IPS-NIHi11 (cell line): ENCODE data around the gene CHIT1.
"Not testable (repeated sequence)": the region's sequence is repeated elsewhere in the genome, so short reads cannot be mapped to it uniquely, and the experiment has no call there.

Experiments used
- DNase-seq: peaks from one replicate; pipeline ENCODE4 v3.0.0; 2012; ENCODE audit warnings: mixed read lengths, low spot score

The CHIT1 gene

GRCh38 chr1:203265541-203265940, 36.1 kb upstream of the CHIT1 start:
- DNase-seq, result no peak

- no peak for DNase-seq
Measured at GRCh38 chr1:203264052-203264501, 34.6 kb upstream of the CHIT1 start.

GRCh38 chr1:203263496-203263895, 34.0 kb upstream of the CHIT1 start:
- DNase-seq, result no peak

GRCh38 chr1:203256636-203257035, 27.2 kb upstream of the CHIT1 start:
- DNase-seq, result not testable (repeated sequence)

- not testable (repeated sequence) for DNase-seq
Measured at GRCh38 chr1:203254782-203255181, 25.3 kb upstream of the CHIT1 start.

- DNase-seq, result no peak
Measured at GRCh38 chr1:203252678-203253077, 23.2 kb upstream of the CHIT1 start.

- DNase-seq, result no peak
Measured at GRCh38 chr1:203251466-203251865, 22.0 kb upstream of the CHIT1 start.

GRCh38 chr1:203250911-203251310, 21.4 kb upstream of the CHIT1 start:
- no peak for DNase-seq

GRCh38 chr1:203244776-203245175, 15.3 kb upstream of the CHIT1 start:
- no peak for DNase-seq

- DNase-seq, result not testable (repeated sequence)
Measured at GRCh38 chr1:203241708-203242107, 12.2 kb upstream of the CHIT1 start.

GRCh38 chr1:203239526-203240305, 10.2 kb upstream of the CHIT1 start:
- DNase-seq, result no peak

GRCh38 chr1:203239081-203239480, 9.6 kb upstream of the CHIT1 start:
- DNase-seq, result no peak

- no peak for DNase-seq
Measured at GRCh38 chr1:203238535-203238934, 9.1 kb upstream of the CHIT1 start.

GRCh38 chr1:203234901-203235300, 5.4 kb upstream of the CHIT1 start:
- not testable (repeated sequence) for DNase-seq

GRCh38 chr1:203228670-203229069, 803 bp downstream of the CHIT1 start:
- DNase-seq, result no peak

- DNase-seq, result no peak
Measured at GRCh38 chr1:203227371-203228083, 1.9 kb downstream of the CHIT1 start.

GRCh38 chr1:203225071-203225470, 4.4 kb downstream of the CHIT1 start:
- no peak for DNase-seq

GRCh38 chr1:203223012-203223775, 6.3 kb downstream of the CHIT1 start:
- DNase-seq, result no peak

- DNase-seq, result peak; percentile 55
Measured at GRCh38 chr1:203219934-203220333, 9.5 kb downstream of the CHIT1 start.

GRCh38 chr1:203219171-203219570, 10.3 kb downstream of the CHIT1 start:
- no peak for DNase-seq

- DNase-seq, result no peak
Measured at GRCh38 chr1:203217668-203218067, 11.8 kb downstream of the CHIT1 start.

GRCh38 chr1:203217139-203217655, 12.3 kb downstream of the CHIT1 start:
- peak; percentile 46 for DNase-seq
